IPS-18a (cell line): ENCODE measurements around the gene THBD.

Source experiments
- H3K27ac ChIP-seq: one replicate; pipeline ENCODE4 v1.5.1; 2013; ENCODE audit warnings: low read length
- H3K27me3 ChIP-seq: one replicate; pipeline ENCODE4 v1.6.1; 2013; ENCODE audit warnings: mild to moderate bottlenecking, low read length; ENCODE audit not compliant: control insufficient read depth, insufficient read depth
- H3K36me3 ChIP-seq: one replicate; pipeline ENCODE4 v1.6.1; 2013; ENCODE audit warnings: low read depth, low read length; ENCODE audit not compliant: control insufficient read depth
- H3K4me1 ChIP-seq: one replicate; pipeline ENCODE4 v1.6.1; 2013; ENCODE audit warnings: low read depth, low read length; ENCODE audit not compliant: control insufficient read depth
- H3K4me3 ChIP-seq: one replicate; pipeline ENCODE4 v1.5.1; 2013; ENCODE audit warnings: low read length
- H3K9ac ChIP-seq: one replicate; pipeline ENCODE4 v1.6.1; 2013; ENCODE audit warnings: mild to moderate bottlenecking, low read length, moderate library complexity
- H3K9me3 ChIP-seq: one replicate; pipeline ENCODE4 v1.6.1; 2013; ENCODE audit warnings: low read depth, low read length; ENCODE audit not compliant: control insufficient read depth

The THBD gene

GRCh38 chr20:23091721-23092383 lies 42.4 kb upstream of the THBD start:
- Histone ChIP-seq H3K4me1 (peaks cover 5% of the 10 kb centered on the region), H3K36me3 (no peaks in the 10 kb centered on the region), H3K4me3 (no peak overlapping the region), H3K27ac (no peak overlapping the region), H3K9ac (no peak overlapping the region), H3K27me3 (no peaks in the 10 kb centered on the region), H3K9me3 (no peaks in the 10 kb centered on the region)

GRCh38 chr20:23090878-23091277 lies 41.4 kb upstream of the THBD start:
- Histone ChIP-seq H3K27ac (no peak overlapping the region), H3K9ac (no peak overlapping the region), H3K4me1 (peaks cover 5% of the 10 kb centered on the region), H3K9me3 (no peaks in the 10 kb centered on the region), H3K36me3 (no peaks in the 10 kb centered on the region), H3K4me3 (no peak overlapping the region), H3K27me3 (no peaks in the 10 kb centered on the region)

- Histone ChIP-seq H3K9ac (no peak overlapping the region), H3K4me3 (no peak overlapping the region), H3K27ac (no peak overlapping the region), H3K9me3 (no peaks in the 10 kb centered on the region), H3K27me3 (no peaks in the 10 kb centered on the region), H3K36me3 (no peaks in the 10 kb centered on the region), H3K4me1 (peaks cover 5% of the 10 kb centered on the region)
Observed at GRCh38 chr20:23090147-23090546, 40.7 kb upstream of the THBD start.

GRCh38 chr20:23088866-23089265 lies 39.4 kb upstream of the THBD start:
- Histone ChIP-seq H3K4me3 (no peak overlapping the region), H3K27ac (no peak overlapping the region), H3K9me3 (no peaks in the 10 kb centered on the region), H3K9ac (no peak overlapping the region), H3K4me1 (peaks cover 5% of the 10 kb centered on the region), H3K27me3 (no peaks in the 10 kb centered on the region), H3K36me3 (no peaks in the 10 kb centered on the region)

GRCh38 chr20:23087587-23088251 lies 38.2 kb upstream of the THBD start:
- Histone ChIP-seq H3K4me3 (no peak overlapping the region), H3K27ac (no peak overlapping the region), H3K36me3 (no peaks in the 10 kb centered on the region), H3K9ac (no peak overlapping the region), H3K27me3 (no peaks in the 10 kb centered on the region), H3K9me3 (no peaks in the 10 kb centered on the region), H3K4me1 (peaks cover 12% of the 10 kb centered on the region)

GRCh38 chr20:23086931-23087411 lies 37.5 kb upstream of the THBD start:
- Histone ChIP-seq H3K4me1 (peaks cover 12% of the 10 kb centered on the region), H3K4me3 (no peak overlapping the region), H3K36me3 (no peaks in the 10 kb centered on the region), H3K27me3 (no peaks in the 10 kb centered on the region), H3K9me3 (no peaks in the 10 kb centered on the region), H3K27ac (no peak overlapping the region), H3K9ac (no peak overlapping the region)

- Histone ChIP-seq H3K9ac (no peak within 1 kb of the TSS), H3K4me1 (peaks cover 10% of the 10 kb centered on the region)
Observed at GRCh38 chr20:23086056-23086566, 36.6 kb upstream of the THBD start, which contains the start of gene CD93. Gene CD93 (minus strand): TSS chr20:23086324. CDS start chr20:23086192, 132 bp downstream.

GRCh38 chr20:23085436-23086055 lies 36.1 kb upstream of the THBD start:
- H3K9me3 ChIP-seq = no peaks in the 10 kb centered on the region
- no peaks in the 10 kb centered on the region for H3K27me3 ChIP-seq
- H3K4me1 ChIP-seq = peaks cover 10% of the 10 kb centered on the region
- H3K36me3 ChIP-seq = no peaks in the 10 kb centered on the region
- no peak overlapping the region for H3K27ac ChIP-seq
- H3K4me3 ChIP-seq = no peak overlapping the region
- no peak overlapping the region for H3K9ac ChIP-seq

More at GRCh38 chr20:23086056-23086566, 36.6 kb upstream of the THBD start, which contains the start of gene CD93:
- Histone ChIP-seq H3K36me3 (no peaks in the 10 kb centered on the region), H3K27me3 (no peaks in the 10 kb centered on the region), H3K4me3 (no peak within 1 kb of the TSS), H3K27ac (no peak within 1 kb of the TSS), H3K9me3 (no peaks in the 10 kb centered on the region)

GRCh38 chr20:23084845-23085365 lies 35.4 kb upstream of the THBD start:
- no peaks in the 10 kb centered on the region for H3K9me3 ChIP-seq
- H3K4me3 ChIP-seq = no peak overlapping the region
- H3K27me3 ChIP-seq = no peaks in the 10 kb centered on the region
- H3K4me1 ChIP-seq = peaks cover 10% of the 10 kb centered on the region
- H3K9ac ChIP-seq = no peak overlapping the region
- H3K36me3 ChIP-seq = no peaks in the 10 kb centered on the region
- no peak overlapping the region for H3K27ac ChIP-seq

GRCh38 chr20:23084282-23084844 lies 34.9 kb upstream of the THBD start:
- Histone ChIP-seq H3K9ac (no peak overlapping the region), H3K36me3 (no peaks in the 10 kb centered on the region), H3K27me3 (no peaks in the 10 kb centered on the region), H3K27ac (no peak overlapping the region), H3K4me1 (peaks cover 10% of the 10 kb centered on the region), H3K4me3 (no peak overlapping the region), H3K9me3 (no peaks in the 10 kb centered on the region)

GRCh38 chr20:23083553-23084220 lies 34.2 kb upstream of the THBD start:
- no peaks in the 10 kb centered on the region for H3K9me3 ChIP-seq
- H3K4me1 ChIP-seq = peaks cover 10% of the 10 kb centered on the region
- no peak overlapping the region for H3K9ac ChIP-seq
- H3K4me3 ChIP-seq = no peak overlapping the region
- H3K27me3 ChIP-seq = no peaks in the 10 kb centered on the region
- H3K36me3 ChIP-seq = no peaks in the 10 kb centered on the region
- H3K27ac ChIP-seq = no peak overlapping the region
